CD4-positive, alpha-beta T cell treated with Interleukin-2 at 100 ng/mL for 4 hours (primary cell): Measurements from ENCODE around the gene ANKRD65.
"Not testable (repeated sequence)": the region's sequence is repeated elsewhere in the genome, so short reads cannot be mapped to it uniquely, and the experiment has no call there.

Experiments
- DNase-seq: peaks from one replicate; pipeline ENCODE4 v3.0.0-alpha.2; 2020; ENCODE audit warnings: low spot score

The ANKRD65 gene

DNA sequence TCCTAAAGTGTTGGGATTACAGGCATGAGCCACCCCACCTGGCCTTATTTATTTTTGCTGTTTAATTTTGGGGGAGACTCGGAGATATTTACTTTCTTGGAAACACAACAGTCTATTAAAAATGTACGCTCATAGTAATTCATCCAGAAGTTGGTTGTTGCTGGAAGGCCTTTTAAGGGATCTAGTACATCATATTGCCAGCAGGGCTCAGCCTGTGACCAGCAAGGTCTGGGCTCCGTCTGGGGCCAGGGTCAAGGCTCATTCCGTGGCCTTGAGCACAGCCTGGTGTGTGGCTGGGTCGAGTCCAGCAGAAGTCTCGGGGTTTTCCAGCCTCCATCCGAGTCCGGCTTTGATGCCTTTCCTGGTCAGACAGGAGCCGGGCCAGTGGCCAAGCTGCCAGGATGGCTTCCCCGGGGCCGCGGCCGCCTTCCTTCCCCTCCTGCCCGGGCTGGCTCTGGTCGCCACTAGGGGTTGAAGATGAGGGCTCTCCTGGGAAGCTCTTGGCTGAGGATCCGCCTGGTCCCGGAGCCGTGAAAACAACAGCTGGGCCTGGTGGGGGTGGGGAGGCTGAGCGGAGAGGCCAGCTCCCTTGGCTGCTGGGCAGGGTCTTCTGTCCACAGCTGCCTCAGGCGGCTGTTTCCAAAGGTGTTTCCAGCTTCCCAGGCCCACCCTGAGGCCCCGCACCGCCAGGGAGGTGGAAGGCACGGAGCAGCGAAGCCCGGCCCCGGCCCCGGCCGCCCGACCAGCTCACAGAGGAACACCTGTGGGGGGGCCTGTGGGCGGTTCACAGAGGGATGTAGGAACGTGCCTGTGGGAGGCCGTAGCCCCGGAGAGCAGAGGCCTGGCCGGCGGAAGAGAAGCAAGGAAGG, 9.3 kb upstream of the ANKRD65 start:
- DNase-seq = no peak

DNA sequence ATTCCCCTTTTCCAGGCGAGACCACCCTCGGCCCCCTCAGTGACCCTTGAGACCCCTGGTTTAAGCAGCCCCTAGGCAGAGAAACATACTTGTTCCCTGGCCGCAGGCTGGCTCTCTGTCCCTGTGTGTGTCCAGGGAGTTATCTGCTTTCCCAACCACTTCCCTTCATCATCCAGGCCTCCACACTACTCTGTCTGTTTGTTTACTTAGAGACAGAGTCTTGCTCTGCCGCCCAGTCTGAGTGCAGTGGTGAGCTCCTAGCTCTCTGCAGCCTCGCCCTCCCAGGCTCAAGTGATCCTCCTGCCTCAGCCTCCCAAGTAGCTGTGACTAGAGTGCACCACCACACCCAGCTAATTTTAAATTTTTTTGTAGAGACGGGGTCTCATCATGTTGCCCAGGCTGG, 8.6 kb upstream of the ANKRD65 start:
- no peak for DNase-seq

DNA sequence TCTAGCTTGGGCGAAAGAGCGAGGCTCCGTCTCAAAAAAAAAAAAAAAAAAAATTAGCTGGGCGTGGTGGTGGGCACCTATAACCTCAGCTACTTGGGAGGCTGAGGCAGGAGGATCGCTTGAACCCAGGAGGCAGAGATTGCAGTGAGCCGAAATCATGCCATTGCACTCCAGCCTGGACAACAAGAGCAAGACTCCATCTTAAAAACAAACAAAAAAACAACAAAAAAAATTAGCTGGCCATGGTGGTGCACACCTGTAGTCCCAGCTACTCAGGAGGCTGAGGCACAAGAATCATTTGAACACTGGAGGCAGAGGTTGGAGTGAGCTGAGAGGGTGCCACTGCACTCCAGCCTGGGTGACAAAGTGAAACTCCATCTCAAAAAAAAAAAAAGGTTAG, 7.9 kb upstream of the ANKRD65 start:
- not testable (repeated sequence) for DNase-seq

DNA sequence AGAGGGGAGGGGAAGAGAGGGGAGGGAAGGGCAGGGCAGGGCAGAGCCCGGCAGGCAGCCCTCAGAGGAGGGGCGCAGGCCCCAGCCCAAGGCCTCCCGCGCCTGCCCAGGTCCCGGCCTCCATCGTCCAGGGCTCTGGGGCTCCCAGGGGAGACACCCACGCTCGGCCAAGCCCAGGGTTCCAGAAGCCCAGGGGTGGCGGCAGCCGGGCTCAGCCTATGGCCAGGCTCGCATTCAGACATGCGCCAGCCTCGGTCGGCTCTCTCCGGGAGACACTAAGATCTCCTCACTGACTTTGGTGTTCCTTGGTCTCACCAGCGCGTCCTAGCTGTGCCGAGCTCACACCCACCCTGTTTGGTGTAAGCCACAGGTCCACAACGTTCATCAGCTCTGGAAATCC, 7.1 kb upstream of the ANKRD65 start:
- DNase-seq = no peak

DNA sequence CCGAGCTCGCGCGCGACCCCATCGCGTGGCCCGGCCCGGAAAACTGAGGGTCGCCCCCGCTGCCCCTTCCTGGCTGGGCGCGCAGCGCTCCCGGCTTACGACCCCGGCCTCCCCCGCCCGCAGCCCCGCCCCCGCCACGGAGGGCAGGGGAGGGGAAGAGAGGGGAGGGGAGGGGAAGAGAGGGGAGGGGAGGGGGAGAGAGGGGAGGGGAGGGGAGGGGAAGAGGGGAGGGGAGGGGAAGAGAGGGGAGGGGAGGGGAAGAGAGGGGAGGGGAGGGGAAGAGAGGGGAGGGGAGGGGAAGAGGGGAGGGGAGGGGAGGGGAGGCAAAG, 6.7 kb upstream of the ANKRD65 start:
- no peak for DNase-seq

DNA sequence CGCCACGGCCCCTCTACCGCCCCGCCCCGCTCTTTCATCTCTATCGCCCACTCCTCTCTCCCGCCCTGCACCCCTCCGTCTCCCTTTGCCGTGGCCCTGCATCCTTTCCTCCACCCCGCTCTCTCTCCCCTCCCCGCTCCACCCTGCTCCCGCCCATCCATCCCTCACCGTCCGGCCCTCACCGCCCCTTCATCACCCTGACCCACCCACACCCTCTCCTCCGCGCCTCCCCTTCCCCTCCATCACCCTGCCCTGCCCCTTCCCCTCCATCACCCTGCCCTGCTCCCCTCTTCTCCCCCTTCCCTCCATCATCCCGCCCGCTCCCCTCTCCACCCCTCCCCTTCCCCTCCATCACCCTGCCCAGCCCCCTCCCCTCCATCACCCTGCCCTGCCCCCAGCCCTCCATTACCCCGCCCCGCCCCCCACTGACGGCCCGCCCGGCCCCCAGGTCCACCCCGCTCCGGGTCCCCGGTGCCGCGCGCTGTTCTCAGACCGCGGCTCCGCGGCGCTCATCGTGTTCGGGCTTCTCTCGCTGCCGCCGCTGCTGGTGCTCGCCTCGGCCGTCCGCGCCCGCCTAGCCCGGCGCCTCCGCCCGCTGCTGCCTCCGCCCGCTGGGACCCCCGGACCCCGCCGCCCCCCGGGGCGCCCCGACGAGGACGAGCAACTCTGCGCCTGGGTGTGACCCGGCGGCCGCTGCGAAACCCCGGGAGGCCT, 6.2 kb upstream of the ANKRD65 start:
- no peak for DNase-seq

DNA sequence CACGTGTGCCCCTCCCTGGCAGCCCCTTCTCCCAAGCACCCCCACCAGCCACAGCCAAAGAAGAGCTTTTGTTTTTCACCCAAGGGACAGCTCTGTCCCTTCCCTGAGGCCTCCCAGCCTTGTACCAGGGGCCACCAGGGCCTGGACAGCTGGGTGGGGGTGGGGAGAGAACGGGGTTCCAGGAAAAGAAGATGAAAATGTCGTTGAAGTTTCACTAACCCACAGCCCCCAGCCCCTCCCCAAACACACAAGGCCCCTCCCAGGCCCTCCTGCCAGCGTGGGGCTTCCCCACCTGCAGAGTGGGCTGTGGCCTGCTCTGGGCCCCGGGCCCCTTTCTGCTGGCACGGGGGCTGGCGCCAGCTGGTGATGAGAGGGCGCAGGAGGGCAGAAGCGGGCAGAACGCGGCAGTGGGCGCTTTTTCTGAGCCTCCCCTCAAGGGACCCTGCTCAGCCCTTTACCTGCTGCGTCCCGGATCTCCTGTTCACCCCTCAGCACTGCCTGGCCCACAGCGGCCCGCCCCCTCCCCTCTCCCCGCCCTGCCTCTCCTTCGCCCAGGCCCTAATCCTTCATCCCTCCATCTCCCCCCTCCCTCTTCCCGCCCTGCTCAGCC, 5.5 kb upstream of the ANKRD65 start:
- DNase-seq = no peak

DNA sequence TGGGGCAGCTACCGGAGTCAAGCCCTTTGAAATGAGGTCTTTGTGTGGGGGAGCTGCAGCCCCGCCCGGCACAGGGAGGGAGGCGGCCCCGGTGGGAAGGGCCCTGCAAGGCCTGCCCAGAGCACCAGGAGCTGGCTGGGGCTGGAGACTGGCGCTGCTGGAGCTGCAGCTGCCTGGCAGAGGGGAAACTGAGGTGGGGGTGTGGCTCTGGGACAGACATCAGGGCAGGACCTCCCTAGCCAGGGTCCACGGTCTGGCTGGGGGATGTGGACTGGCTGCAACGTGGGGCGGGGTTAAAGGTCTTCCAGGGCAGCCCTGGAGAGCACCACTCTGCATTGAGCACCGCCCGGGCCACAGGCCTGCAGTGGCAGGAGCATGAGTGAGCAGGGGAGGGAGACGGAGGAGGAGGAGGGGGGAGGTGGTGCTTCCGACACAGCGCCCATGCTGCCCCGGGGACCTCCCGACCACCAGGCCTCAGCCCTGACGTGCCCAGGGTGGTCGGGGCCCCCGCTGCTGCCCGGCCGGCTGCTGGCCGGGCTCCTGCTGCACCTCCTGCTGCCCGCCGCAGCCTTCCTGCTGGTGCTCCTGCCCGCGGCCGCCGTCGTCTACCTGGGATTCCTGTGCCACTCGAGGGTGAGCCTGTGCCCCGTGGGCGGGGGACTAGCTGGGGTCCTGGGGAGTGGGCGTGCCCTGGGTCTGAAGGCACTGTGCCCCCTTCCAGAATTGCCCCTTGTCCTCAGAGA, 4.8 kb upstream of the ANKRD65 start:
- no peak for DNase-seq

DNA sequence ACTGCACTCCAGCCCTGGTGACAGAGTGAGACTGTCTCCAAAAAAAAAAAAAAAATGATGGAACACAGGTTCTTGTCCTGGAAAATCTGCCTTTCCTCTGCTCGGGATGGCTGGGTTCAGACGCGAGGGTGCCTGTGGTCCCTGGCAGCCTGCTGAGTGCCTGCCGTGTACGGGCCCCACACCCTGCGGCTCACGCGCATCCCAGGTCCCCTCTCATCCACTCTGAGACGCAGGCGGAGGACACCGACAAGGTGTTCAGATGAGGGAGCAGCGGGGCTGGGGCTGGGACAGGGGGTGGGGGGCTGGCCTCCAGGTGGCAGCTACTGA, 4.3 kb upstream of the ANKRD65 start:
- DNase-seq = no peak

DNA sequence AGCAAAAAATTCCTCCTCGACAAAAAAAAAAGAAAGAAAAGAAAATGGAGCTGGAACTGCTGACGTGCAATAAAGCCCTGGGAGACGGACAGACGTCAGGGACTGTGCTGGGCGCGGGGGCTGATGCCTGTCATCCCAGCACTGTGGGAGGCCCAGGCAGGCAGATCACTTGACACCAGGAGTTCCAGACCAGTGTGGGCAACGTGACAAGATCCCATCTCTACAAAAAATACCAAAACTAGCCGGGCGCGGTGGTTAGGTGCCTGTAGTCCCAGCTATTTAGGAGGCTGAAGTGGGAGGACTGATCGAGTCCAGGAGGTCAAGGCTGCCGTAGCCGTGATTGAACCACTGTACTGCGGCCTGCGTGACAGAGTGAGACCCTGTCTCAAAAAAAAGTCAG, 3.6 kb upstream of the ANKRD65 start:
- DNase-seq = no peak

DNA sequence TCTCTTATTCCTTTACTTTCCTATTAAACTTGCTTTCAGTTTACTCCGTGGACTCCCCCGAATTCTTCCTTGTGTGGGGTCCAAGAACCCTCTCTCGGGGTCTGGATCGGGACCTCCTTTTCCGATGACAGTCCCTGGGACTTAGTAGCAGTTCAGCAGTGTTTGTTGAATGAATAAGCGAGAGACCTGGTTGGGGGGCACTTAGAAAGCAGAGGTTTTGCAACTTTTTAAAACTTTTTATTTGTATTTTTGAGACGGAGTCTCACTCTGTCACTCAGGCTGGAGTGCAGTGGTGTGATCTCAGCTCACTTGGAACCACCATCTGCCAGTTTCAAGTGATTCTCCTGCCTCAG, 2.1 kb upstream of the ANKRD65 start:
- DNase-seq = no peak

DNA sequence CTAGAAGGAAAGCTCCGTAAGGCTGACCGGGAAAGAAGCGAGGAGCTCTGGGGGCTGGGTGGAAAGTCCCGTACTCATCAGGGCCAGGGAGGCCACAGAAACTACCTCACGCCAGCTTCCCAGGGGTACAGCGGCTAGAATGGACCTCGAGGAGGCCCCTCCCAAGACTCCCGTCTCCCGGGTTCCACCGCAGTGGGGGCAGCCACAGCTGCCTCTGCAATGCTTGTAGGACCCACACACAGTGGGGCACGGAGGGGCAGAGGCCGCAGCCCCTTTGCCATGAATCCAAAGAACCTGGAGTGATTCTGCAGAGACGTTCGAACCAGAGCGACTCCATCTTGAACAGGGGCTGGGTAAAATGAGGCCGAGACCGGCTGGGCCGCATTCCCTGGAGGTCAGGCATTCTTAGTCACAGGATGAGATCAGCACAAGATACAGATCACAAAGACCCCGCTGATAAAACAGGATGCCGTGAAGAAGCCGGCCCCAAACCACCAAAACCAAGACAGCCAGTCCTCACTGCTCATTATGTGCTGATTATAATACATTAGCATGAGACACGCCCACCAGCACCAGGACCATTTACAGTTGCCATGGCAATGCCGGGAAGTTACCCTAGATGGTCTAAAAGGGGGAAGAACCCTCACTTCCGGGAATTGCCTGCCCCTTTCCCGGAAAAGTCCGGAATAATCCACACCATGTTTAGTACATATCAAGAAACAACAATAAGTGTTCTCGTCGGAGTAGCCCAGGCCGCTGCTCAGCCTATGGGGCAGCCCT, 1.6 kb upstream of the ANKRD65 start:
- DNase-seq = no peak

DNA sequence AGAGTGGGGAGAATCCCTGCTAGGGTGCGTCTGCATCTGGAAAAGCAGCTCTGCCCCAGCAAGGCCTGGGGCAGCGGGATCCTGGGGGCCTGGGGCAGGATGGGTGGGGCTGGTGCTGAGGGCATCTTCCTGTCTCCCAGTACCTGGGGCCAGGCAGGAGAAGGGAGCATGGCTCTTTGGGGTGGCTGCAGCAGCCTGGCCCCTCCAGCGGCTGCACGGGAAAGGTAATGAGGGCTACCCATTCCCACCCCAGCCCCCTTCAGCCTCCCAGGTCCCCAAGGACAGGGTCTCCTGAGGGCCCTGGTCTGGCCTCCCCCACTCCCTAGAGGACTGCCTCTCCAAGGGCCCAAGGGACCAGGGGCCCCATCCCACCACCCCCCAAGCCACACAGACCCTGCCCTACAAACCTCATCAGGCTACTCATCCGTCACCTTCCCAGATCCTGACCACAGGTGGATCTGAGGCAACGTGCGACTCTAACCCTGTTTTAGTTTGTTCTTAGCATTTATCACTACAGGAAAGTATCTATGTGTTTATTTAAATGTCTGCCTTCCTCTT, 910 bp upstream of the ANKRD65 start:
- no peak for DNase-seq

DNA sequence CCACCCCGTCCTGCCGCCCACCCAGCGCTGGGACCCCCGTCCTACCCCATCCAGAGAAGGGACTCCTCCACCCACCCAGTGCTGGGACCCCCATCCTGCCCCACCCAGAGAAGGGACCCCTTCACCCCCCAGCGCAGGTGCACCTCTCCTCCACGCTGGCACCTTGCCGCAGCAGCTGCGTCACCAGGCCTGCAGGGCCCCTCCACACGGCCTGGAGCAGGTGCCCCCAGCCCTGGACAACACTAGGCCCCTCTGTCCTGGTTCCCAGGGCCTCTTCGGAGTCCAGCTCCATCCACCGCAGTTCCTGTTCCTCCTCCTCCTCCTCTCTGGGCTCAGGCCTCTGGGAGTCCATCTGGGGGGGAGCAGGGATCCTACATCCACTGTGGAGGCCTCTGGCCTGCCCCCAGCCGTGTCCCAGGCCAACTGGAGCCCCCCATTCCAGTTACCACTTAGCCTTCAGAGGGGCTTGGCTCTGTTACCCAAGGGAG, 378 bp downstream of the ANKRD65 start:
- no peak for DNase-seq

DNA sequence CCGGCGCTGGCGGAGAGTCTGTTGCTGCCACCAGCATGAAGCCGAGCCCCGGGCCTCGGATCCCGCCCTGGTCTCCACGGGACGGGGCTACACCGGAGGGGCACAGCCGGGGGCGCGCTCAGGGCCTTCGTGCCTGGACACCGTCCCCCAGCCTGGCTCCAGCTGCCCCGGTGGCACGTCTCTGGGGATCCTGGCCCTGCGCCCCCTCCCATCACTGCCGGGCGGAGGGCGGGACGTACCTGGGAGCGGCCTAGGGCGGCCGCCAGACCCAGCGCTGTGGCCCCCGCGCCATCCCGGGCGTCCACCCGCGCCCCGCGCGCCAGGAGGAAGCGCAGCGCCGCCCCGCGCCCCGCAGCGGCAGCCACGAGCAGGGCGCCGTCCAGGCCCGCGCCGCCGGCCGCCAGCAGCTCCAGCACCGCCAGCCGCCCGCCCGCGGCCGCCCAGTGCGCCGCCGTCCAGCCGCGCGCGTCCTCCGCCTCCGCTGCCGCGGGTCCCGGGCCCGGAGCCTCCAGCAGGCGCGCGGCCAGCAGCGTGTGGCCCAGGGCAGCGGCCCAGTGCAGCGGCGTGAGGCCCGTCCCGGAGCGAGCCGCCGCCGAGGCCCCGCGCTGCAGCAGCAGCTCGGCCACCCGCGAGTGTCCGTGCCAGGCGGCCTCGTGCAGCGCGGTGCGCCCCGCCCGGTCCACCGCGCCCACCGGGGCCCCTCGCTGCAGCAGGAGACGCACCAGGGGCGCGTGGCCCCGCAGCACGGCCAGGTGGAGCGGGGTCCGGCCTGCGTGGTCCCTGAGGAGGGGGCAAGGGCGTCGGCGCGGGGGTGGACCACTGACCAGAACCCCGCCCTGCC, 1.0 kb downstream of the ANKRD65 start:
- DNase-seq = no peak

DNA sequence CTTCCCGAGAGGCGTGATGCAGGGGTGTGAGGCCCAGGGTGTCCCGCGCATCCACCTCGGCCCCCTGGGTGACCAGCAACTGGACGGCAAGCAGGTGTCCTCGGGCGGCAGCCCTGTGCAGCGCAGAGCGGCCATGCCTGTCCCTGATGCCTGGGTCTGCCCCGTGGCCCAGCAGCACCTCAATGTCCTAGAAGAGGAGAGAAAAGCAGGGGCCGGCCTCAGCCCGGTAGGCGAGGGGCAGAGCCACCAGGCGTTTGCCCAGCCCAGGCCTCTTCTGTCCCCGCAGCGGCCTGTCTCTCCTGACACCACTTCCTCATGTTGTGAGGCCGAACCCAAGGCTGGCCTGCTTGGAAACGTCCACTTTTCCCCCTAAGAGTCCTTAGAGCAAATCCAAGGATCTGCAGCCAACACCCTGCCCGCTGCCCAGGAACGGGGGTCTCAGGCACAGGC, 1.7 kb downstream of the ANKRD65 start:
- DNase-seq = no peak

DNA sequence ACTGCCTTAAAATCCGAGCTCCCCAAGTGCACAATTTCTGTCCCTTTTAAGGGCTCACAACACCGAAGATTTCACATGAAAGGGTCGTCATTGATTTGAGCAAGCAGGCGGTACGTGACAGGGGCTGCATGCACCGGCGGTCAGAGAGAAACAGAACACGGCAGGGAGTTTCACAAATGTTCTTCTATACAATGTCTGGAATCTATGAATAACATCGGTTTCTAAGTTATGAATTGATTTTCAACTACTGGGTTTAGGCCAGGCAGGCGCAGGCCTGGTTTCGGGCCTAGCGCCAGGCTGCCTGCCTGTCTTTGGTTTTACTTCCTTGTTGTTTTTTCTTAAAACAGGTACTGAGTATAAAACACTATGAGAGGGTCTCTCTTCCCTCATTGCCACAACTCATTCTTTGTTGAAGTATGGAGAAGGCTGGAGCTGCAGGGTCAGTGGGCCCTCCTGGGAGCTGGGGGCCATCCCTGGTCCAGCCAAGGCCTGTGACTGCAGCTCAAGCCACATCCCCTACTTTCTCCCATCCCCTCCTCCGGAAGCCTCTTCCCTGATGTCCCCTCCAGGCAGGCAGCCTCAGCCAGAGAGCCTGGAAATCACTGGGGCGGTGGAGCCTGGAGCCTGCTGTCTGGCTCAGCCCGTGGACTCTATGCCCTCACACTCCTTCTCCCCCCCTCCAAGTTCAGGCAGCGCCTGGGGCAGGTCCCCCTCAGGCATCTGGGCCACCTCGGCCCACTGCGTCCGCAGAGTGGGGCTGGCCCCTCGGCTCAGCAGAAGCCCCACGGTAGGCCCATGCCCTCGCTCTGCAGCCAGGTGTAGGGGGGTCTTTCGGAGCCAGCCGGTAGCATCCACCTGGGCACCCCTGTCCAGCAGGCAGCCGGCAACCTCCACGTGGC, 2.4 kb downstream of the ANKRD65 start:
- no peak for DNase-seq

DNA sequence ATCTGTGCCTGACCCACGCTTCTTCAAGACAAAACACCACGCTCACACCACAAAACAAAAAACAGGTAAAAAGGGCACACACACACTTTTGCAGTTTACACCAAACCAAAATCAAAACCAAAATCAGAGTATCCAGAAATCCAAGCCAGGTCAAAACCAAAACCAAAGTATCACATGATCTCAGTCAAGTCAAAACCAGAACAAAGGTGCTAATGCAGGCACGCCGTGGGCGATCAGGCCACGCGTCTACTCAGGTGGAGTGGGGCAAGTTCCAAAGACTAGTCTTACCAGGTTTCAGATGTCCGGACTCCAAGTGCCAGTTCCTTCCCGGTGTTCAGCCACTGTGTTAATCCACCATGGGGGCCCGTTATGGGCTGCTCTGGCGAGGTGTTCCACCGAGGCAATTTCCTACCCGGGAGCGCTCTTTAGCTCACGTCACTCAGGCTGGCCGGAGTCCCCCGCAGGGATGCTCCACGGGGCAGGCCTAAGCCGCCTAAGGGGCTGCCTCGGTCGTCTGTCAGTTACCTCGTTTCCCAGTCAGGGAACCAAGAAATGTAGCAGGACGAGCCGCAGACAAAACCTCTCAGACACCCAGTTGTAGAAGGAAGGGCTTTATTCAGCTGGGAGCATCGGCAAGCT, 3.1 kb downstream of the ANKRD65 start:
- not testable (repeated sequence) for DNase-seq

DNA sequence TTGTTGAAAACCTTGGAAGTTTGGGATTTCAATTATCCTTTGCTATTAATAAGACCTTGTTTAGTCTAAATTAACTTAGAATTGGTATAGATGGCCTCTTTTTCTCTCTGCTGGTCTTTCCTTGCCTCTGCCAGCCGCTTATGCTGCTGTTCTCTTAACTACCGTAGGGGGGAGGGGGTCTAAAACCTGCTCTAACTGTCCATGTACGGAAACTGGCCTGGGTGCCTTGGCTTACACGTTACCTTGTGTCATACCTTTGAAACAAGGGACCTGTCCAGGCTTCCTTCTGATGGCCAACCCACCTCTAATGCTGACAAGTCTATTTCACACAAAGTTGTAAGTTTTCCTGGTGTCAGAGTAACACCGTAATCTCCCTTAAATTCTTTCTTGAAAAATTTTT, 3.7 kb downstream of the ANKRD65 start:
- DNase-seq = not testable (repeated sequence)
